Right ventricle myocardium superior (tissue), 1 donor: ENCODE data around the gene CINP. TPM values are rescaled to one million over a fixed set of nuclear protein-coding genes. Genes with fewer than 3 reads are reported as not detected.

Source experiments
- ATAC-seq: fragments of 200-7000 bp; cut with Tn5 transposase; one replicate; pipeline ENCODE4 v1.9.1; 2020; ENCODE audit warnings: mild to moderate bottlenecking; ENCODE audit not compliant: poor library complexity
- DNase-seq: peaks from one replicate; pipeline ENCODE4 v3.0.0-alpha.2; 2020
- intact Hi-C: fragments of 100-400 bp; cut with DNase I; formaldehyde crosslinking; loops from one replicate; pipeline ENCODE4 v1.11.2; 2022
- total RNA-seq: library from RNA; stranded (reverse); fragmentation: NEBNext Ultra II Directional; extraction: Animal tissue kit (Norgen Biotek cat#: 25700); gene quantifications from one replicate; pipeline ENCODE4 v1.2.1, GENCODE V29; 2021
- donor health status: DM: no; HTN: yes; CAD: no; lungs with severe emphysema.

The CINP gene
- total RNA-seq, 1 donor from 2014 or later = 36.0 TPM

DNA sequence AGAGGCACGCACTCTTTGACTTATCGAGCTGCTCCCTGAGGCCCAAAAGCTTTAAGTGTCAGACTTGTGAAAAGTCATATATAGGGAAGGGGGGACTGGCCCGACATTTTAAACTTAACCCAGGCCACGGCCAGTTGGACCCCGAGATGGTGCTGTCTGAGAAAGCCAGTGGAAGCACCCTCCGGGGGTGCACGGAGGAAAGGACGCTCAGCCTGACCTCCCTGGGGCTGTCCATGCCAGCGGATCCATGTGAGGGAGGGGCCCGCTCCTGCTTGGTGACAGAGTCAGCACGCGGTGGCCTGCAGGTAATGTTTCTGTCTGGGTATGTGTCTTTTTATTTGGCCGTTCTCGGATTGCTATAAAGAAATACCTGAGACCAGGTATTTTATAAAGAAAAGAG lies 36.1 kb downstream of the CINP start:
- DNase-seq = peak; percentile 31
- intact Hi-C loops = no loop called here
- no peak for ATAC-seq

- intact Hi-C loops = no loop called here
- ATAC-seq = no peak
- DNase-seq = peak; percentile 20
Observed at GRCh38 chr14:102325791-102326345, 36.8 kb downstream of the CINP start.

- DNase-seq = peak; percentile 73
- intact Hi-C loops = no loop called here
- no peak for ATAC-seq
Observed at GRCh38 chr14:102323102-102323501, 39.6 kb downstream of the CINP start.

DNA sequence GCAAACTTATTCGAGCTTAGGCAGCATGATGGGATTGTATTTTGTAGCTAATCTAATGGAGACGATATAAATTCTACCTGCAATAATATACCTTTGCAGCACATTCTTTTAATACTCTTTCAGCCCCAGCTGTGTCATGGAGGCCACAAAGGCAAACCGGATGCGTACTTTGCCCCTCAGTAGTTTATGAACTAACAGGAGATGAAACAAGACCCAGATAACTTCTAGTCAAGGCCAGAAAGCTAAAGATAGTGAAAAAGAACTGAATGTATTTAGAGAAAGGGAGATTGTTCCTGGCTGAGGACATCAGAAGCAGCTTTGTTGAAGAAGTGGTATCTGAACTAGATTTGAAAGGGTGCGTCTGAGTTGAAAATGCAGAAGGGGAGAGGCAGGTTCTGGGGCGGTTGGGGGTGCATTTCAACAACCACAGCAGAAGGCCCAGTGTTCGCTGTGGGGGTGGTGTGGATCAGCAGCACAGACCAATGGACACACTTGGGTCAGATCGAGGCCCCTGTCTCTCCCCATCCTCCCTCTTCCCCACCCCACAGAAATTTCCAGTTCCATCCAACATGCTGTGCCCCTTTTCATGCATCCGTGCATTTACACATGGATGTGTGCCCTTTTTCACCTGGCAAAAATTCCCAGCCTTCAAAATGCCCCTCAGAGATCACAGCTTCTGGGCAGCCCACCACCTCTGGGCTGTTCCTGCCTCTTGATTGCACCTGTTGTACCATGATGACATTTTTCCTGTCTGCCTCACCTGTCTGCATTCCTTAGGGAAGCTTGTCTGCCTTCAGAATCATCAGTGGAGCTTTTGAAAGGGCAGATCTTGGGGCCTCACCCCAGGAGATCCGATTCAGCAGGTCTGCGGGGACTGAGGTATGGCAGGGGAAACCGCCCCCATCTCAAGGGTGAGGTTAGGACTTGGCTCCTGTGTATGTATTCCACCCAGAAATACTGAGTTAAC lies 41.0 kb downstream of the CINP start:
- no peak for ATAC-seq
- peak; percentile 30 for DNase-seq
- intact Hi-C loops = no loop called here

- intact Hi-C loops = no loop called here
- ATAC-seq = no peak
- DNase-seq = peak; percentile 27
Observed at GRCh38 chr14:102320671-102321455, 41.8 kb downstream of the CINP start.

GRCh38 chr14:102320033-102320660 lies 42.5 kb downstream of the CINP start:
- intact Hi-C loops = no loop called here
- DNase-seq (peak; percentile 59), ATAC-seq (no peak)

- intact Hi-C loops = no loop called here
- DNase-seq (peak; percentile 96), ATAC-seq (peak; percentile 71)
Observed at GRCh38 chr14:102319351-102320032, 43.2 kb downstream of the CINP start, which contains the start of gene ZNF839. Gene ZNF839 (plus strand): TSS chr14:102319746. CDS start chr14:102319766, 20 bp downstream.

GRCh38 chr14:102318781-102319276 lies 43.9 kb downstream of the CINP start:
- intact Hi-C loops = no loop called here
- no peak for ATAC-seq
- no peak for DNase-seq

DNA sequence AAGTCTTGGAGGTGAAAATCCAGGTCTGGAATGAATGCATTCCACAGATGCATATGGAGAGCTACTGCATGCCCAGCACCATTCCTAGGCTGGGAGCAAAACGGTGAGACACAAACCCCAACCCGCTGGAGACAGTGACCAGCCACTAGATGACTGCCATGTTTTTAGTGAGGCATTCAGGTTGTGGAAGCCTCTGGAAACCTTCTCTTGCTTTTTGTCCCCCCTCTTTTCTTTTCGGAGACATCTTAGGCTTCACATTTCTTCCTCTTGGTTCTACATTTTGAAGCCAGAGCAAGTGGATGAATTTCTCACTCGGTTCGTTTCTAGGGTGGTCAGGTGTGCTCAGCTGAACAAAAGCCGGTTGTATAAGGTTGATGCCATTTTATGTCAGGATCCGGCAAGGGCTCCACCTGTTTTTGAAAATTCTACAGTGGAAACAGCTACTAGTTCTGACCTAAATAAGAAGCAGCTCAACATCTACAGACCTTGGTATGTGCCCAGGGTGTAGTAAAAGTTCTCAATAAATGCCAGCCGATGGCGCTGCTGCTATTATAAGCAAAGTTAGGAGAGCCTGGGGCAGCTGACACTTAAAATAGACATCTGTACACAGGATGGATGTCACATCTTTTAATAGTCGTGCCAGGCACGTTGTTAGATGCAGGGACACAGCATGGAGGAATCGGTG lies 45.0 kb downstream of the CINP start:
- intact Hi-C loops = no loop called here
- DNase-seq = no peak
- ATAC-seq = peak; percentile 48

- ATAC-seq (peak; percentile 80), DNase-seq (peak; percentile 96)
- intact Hi-C loops = no loop called here
Observed at GRCh38 chr14:102316743-102317563, 45.7 kb downstream of the CINP start.

DNA sequence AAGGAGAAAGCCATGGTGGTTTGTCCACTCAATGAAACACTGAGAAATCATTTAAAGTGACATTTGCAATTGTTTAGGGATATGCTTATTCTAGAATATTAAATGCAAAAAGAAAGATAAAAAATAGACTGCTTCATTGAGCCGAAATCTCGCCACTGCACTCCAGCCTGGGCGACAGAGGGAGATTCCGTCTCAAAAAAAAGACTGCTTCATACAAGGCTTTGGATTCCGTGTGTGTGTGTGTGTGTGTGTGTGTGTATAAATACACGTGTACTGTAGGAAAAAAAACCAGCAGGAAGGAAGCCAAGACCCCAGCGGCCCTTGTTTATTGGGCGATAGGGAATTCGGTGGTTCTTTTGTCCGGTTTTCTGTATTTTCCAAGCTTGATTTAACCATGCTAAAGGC lies 46.4 kb downstream of the CINP start:
- DNase-seq (no peak), ATAC-seq (no peak)
- intact Hi-C loops = no loop called here

- no peak for DNase-seq
- intact Hi-C loops = loop anchor here (2.0 kb wide), 1 partner anchor 80 kb away; no protein-coding TSS in a partner anchor
- ATAC-seq = no peak
Observed at GRCh38 chr14:102315121-102315520, 47.6 kb downstream of the CINP start.

DNA sequence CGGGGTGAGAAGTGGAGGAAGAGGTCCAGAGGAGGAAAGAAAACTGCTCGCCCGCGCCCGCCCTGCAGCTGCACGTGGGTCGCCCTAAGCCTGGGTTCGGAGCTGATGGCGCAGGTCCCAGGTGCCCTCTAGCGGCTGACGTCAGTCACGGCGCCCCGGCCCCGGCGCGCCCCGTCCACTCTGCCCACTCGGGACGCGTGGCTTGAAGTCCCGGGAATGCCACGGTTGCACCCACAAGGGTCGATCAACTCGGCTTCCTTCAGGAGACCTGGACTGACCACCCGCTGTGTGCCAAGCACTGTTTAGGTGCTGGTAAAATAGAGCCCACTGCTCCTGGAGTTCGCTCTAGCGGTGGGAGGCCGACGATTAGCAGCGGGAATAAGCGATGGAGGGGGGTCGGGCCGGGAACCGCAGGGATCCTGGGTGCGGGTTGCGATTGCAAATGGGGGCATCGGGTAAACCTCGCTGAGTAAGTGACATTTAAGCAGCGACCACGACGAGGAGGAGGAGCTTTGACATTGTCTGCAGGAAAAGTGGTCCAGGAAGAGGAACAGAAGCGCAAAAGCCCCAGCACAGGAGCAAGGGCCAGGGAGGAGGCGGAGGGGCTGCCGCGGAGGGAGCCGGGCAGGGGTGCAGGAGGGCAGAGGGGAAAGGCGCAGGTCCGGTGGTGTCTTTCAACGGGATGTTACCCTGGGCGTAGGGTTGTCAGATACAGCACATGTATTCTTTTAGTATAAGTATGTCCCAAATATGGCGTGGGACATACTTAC lies 48.3 kb downstream of the CINP start:
- peak; percentile 90 for DNase-seq
- peak; percentile 73 for ATAC-seq
- intact Hi-C loops = loop anchor here (2.0 kb wide), 1 partner anchor 80 kb away; no protein-coding TSS in a partner anchor

GRCh38 chr14:102304611-102305506 lies 57.8 kb downstream of the CINP start, which contains the start of gene MOK:
Gene MOK (minus strand): TSS chr14:102305164. CDS start chr14:102304968, 196 bp downstream.
- intact Hi-C loops = no loop called here
- DNase-seq (peak; percentile 98), ATAC-seq (peak; percentile 100)

DNA sequence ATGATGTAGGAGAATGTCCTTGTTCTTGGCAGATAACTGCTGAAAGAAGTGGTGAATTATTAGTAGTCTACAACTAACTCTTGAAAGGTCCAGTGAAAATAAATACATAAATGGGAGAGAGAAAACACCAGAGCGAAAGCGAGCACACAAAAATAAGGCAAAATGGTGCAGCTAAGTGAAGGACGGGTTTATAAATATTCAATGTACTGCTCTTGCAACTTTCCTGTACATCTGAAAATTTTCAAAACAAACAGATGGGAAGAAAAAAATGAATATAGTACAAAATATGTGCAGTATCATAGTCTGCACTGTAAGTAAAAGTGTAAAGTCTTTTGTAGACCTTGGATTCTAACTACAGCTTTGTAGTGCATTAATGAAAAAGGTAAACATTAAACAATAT lies 59.0 kb downstream of the CINP start:
- ATAC-seq (no peak), DNase-seq (no peak)
- intact Hi-C loops = no loop called here
